Transverse colon (tissue), 4 donors: ENCODE data around the gene DRC3.

Experiments
- EP300 ChIP-seq: sonication (generic); formaldehyde crosslinking; IDR thresholded peaks from one replicate; pipeline ENCODE4 v1.6.1; 2017; ENCODE audit warnings: antibody characterized with exemption, low read depth
- POLR2A ChIP-seq: fragments of 450-650 bp; IDR thresholded peaks from one replicate; pipeline ENCODE4 v1.6.1; 2016; ENCODE audit warnings: antibody characterized with exemption, mild to moderate bottlenecking, moderate library complexity
- POLR2AphosphoS5 ChIP-seq, 3 donors: sonication (generic); formaldehyde crosslinking; IDR thresholded peaks; one replicate each; pipeline ENCODE4 v1.6.1; 2016; ENCODE audit warnings: antibody characterized with exemption in 3 of 3
- TF ChIP-seq, protein P1 (sequence below), 5 experiments: fragments of 200-600 bp in 3 of 5; fragments of 450-650 bp in 2 of 5; sonication (generic) in 3 of 5; IDR thresholded peaks; 1 replicate in 2 of 5; 2 replicates in 3 of 5; pipeline ENCODE4 v1.5.1; 2016 to 2017; ENCODE audit warnings: antibody characterized with exemption in 5 of 5, inconsistent platforms in 3 of 5, mild to moderate bottlenecking in 2 of 5, moderate library complexity in 1 of 5

DNA sequence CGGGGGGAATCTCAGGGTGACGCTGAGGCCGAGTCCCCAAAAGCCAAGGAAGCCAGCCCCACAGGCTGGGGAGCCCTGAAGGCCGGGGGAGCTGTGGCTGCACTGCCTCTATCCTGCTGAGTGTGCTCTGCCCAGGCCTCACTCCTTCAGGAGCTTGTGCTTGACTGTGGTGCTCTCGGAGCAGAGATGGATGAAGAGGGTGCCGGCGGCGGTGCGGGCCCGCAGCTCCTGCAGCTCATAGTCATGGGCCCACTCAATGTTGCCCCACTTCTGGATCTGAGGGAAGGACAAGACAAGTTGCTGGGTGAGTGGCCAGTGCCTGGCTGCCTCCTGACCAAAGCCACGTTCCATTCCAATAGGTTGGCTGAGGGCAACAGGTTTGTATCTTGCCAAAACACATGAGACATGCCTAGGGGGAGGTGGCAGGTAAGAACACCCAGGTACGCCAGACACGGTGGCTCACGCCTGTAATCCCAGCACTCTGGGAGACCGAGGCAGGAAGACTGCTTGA is 45.8 kb downstream of the DRC3 start:
- no peak for TF ChIP-seq POLR2A
- TF ChIP-seq, protein P1, sequence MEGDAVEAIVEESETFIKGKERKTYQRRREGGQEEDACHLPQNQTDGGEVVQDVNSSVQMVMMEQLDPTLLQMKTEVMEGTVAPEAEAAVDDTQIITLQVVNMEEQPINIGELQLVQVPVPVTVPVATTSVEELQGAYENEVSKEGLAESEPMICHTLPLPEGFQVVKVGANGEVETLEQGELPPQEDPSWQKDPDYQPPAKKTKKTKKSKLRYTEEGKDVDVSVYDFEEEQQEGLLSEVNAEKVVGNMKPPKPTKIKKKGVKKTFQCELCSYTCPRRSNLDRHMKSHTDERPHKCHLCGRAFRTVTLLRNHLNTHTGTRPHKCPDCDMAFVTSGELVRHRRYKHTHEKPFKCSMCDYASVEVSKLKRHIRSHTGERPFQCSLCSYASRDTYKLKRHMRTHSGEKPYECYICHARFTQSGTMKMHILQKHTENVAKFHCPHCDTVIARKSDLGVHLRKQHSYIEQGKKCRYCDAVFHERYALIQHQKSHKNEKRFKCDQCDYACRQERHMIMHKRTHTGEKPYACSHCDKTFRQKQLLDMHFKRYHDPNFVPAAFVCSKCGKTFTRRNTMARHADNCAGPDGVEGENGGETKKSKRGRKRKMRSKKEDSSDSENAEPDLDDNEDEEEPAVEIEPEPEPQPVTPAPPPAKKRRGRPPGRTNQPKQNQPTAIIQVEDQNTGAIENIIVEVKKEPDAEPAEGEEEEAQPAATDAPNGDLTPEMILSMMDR (IDR thresholded peaks at IDR 0.05) = no peak
- no peak for TF ChIP-seq POLR2AphosphoS5 (IDR thresholded peaks at IDR 0.05)
- no peak for TF ChIP-seq EP300
